ENCODE results near the gene PCSK1.

DNA sequence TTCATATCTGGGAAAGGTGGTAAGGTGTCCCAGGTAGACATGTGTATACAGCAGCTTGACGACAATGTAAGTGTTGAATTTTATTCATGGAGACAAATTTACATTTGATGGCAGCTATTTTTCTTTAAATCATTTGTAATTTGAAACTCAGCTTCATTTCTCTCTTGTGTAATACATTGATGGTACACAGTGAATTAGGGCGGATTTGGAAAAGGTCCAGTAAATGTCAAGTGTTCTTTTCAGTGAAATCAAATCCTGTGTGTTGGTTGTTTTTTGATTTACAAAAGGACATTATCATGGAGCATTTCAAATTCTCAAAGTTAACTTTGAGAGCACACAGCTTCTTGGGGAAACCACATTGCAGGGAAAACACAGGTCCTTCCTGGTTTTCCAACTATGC is 30.0 kb upstream of the PCSK1 start:
- TF ChIP-seq, protein P1, sequence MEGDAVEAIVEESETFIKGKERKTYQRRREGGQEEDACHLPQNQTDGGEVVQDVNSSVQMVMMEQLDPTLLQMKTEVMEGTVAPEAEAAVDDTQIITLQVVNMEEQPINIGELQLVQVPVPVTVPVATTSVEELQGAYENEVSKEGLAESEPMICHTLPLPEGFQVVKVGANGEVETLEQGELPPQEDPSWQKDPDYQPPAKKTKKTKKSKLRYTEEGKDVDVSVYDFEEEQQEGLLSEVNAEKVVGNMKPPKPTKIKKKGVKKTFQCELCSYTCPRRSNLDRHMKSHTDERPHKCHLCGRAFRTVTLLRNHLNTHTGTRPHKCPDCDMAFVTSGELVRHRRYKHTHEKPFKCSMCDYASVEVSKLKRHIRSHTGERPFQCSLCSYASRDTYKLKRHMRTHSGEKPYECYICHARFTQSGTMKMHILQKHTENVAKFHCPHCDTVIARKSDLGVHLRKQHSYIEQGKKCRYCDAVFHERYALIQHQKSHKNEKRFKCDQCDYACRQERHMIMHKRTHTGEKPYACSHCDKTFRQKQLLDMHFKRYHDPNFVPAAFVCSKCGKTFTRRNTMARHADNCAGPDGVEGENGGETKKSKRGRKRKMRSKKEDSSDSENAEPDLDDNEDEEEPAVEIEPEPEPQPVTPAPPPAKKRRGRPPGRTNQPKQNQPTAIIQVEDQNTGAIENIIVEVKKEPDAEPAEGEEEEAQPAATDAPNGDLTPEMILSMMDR (IDR thresholded peaks at IDR 0.05), result no peak
- TF ChIP-seq POLR2A (IDR thresholded peaks at IDR 0.05) (no peak), EP300 (IDR thresholded peaks at IDR 0.05; ENCODE audit: low read depth) (no peak), POLR2AphosphoS5 (IDR thresholded peaks at IDR 0.05) (no peak)

Measured in transverse colon (tissue), 4 donors.